ELR (cell line): ENCODE results near the gene TSPY9.
"Not testable (repeated sequence)": the region's sequence is repeated elsewhere in the genome, so short reads cannot be mapped to it uniquely, and the experiment has no call there.

Experiments
- DNase-seq: peaks from one replicate; pipeline ENCODE4 v3.0.0-alpha.2; 2015; ENCODE audit warnings: low read depth

TSPY9 gene, protein sequence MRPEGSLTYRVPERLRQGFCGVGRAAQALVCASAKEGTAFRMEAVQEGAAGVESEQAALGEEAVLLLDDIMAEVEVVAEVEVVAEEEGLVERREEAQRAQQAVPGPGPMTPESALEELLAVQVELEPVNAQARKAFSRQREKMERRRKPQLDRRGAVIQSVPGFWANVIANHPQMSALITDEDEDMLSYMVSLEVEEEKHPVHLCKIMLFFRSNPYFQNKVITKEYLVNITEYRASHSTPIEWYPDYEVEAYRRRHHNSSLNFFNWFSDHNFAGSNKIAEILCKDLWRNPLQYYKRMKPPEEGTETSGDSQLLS

DNA sequence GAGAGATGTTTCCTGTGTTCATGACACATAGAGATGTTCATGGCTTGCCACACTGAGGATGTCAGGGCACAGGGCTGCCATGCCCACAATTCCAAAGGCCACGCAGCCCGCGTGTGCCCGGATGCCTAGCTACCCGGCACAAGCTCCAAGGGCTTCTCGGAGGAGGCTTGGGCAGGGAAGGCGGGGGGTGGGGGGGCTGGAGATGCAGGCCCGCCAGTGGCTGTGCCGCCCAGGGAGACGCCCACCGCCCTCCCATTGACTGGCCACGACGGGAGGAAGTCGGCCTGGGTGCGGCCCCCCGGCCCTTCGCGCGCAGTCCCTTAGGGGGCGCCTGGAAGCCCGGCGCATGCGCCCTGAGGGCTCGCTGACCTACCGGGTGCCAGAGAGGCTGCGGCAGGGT lies at the start of gene TSPY9:
TSS of gene TSPY9 (plus strand) at position 301 of the 400 bp plus-strand sequence. CDS start at position 347, 46 bp downstream.
- DNase-seq, result not testable (repeated sequence)

DNA sequence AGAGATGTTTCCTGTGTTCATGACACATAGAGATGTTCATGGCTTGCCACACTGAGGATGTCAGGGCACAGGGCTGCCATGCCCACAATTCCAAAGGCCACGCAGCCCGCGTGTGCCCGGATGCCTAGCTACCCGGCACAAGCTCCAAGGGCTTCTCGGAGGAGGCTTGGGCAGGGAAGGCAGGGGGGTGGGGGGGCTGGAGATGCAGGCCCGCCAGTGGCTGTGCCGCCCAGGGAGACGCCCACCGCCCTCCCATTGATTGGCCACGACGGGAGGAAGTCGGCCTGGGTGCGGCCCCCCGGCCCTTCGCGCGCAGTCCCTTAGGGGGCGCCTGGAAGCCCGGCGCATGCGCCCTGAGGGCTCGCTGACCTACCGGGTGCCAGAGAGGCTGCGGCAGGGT lies 20.4 kb upstream of the TSPY9 start, which contains the start of gene TSPY1:
TSS of gene TSPY1 (plus strand) at position 301 of the 400 bp plus-strand sequence. CDS start at position 347, 46 bp downstream.
- DNase-seq, result not testable (repeated sequence)

DNA sequence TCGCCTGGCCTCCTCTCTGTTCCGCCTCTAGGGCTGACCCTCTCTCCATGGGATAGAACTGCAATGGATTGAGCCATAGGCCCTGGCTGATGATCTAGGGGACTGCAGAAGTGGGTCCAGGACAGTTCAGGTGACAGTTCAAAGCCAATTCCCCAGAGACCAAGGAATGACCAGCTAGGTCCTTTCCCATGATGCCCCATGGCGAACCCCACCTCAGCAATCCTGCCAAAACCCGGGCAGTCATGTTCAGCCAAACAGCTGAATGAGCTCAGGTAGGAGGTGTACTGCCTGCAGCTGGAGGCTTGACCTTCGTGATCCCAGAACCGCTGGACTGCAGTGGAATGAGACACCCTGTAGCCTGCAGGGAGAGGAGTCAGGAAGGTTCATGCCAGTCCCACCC lies 17.3 kb downstream of the TSPY9 start:
- not testable (repeated sequence) for DNase-seq

DNA sequence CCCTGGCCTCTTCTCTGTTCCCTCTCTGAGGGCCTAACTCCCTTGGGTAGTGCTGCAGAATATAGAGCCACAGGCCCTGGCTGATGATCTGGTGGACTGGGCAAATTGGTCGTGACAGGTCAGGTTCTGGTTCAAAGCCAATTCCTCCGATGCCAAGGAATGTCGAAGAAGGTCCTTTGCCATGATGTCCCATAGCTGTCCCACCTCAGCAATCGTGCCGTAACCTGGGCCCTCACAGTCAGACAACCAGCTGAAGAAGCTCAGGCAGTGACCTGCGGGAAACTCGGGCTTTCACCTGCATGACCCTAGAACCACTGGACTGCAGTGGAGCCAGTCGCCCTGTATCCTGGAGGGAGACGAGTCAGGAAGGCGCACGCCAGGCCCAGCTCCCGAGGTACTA lies 29.2 kb downstream of the TSPY9 start:
- not testable (repeated sequence) for DNase-seq

DNA sequence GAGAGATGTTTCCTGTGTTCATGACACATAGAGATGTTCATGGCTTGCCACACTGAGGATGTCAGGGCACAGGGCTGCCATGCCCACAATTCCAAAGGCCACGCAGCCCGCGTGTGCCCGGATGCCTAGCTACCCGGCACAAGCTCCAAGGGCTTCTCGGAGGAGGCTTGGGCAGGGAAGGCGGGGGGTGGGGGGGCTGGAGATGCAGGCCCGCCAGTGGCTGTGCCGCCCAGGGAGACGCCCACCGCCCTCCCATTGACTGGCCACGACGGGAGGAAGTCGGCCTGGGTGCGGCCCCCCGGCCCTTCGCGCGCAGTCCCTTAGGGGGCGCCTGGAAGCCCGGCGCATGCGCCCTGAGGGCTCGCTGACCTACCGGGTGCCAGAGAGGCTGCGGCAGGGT lies 40.5 kb downstream of the TSPY9 start, which contains the start of gene TSPY10:
TSS of gene TSPY10 (plus strand) at position 301 of the 400 bp plus-strand sequence. CDS start at position 347, 46 bp downstream.
- not testable (repeated sequence) for DNase-seq
